K562 (cell line): ENCODE results near the gene PLAAT5.
"Not testable (repeated sequence)": the region's sequence is repeated elsewhere in the genome, so short reads cannot be mapped to it uniquely, and the experiment has no call there.

ENCODE experiments used
- GABPB1 ChIP-seq: sonication (generic); formaldehyde crosslinking; IDR thresholded peaks from 2 replicates; pipeline ENCODE4 v1.8.0; 2022; ENCODE audit warnings: mild to moderate bottlenecking, missing genetic modification reagents
- HCFC1 ChIP-seq: IDR thresholded peaks from 2 replicates; pipeline ENCODE4 v1.6.1; 2012; ENCODE audit warnings: low read depth, low read length, improper control_type of control experiment
- HIVEP1 ChIP-seq: fragments of 250-450 bp; sonication (Bioruptor Pico); IDR thresholded peaks from 2 replicates; pipeline ENCODE4 v1.4.0; 2020; ENCODE audit warnings: mild to moderate bottlenecking
- KAT2B ChIP-seq: IDR thresholded peaks from one replicate; pipeline ENCODE4 v1.6.1; 2012; ENCODE audit warnings: low read depth, mild to moderate bottlenecking, control low read depth, inconsistent platforms, low read length, moderate library complexity
- TF ChIP-seq, protein P1 (sequence below), 3 experiments: IDR thresholded peaks in 2 of 3; conservative IDR thresholded peaks in 1 of 3; 2 replicates each; pipeline ENCODE4 v1.5.1; 2011 to 2012; ENCODE audit warnings: low read length in 3 of 3, mild to moderate bottlenecking in 3 of 3, control low read depth in 2 of 3, improper control_type of control experiment in 1 of 3, inconsistent platforms in 1 of 3, low read depth in 1 of 3, mixed read lengths in 1 of 3, moderate library complexity in 1 of 3; ENCODE audit not compliant: insufficient read depth in 2 of 3
- TF ChIP-seq, protein P2 (sequence below): fragments of 250-450 bp; sonication (Bioruptor Pico); IDR thresholded peaks from 2 replicates; pipeline ENCODE4 v1.5.0; 2021; ENCODE audit warnings: mild to moderate bottlenecking, borderline replicate concordance
- TF ChIP-seq, protein P3 (sequence below): sonication (generic); formaldehyde crosslinking; IDR thresholded peaks from 2 replicates; pipeline ENCODE4 v1.8.1; 2023; ENCODE audit warnings: mild to moderate bottlenecking, missing genetic modification reagents

DNA sequence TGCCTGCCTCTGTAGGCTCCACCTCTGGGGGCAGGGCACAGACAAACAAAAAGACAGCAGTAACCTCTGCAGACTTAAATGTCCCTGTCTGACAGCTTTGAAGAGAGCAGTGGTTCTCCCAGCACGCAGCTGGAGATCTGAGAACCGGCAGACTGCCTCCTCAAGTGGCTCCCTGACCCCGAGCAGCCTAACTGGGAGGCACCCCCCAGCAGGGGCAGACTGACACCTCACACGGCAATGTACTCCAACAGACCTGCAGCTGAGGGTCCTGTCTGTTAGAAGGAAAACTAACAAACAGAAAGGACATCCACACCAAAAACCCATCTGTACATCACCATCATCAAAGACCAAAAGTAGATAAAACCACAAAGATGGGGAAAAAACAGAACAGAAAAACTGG, 55.1 kb downstream of the PLAAT5 start:
- not testable (repeated sequence) for TF ChIP-seq GABPB1; HCFC1; HIVEP1 (CRISPR knock-in tag); KAT2B
- TF ChIP-seq, protein P1, sequence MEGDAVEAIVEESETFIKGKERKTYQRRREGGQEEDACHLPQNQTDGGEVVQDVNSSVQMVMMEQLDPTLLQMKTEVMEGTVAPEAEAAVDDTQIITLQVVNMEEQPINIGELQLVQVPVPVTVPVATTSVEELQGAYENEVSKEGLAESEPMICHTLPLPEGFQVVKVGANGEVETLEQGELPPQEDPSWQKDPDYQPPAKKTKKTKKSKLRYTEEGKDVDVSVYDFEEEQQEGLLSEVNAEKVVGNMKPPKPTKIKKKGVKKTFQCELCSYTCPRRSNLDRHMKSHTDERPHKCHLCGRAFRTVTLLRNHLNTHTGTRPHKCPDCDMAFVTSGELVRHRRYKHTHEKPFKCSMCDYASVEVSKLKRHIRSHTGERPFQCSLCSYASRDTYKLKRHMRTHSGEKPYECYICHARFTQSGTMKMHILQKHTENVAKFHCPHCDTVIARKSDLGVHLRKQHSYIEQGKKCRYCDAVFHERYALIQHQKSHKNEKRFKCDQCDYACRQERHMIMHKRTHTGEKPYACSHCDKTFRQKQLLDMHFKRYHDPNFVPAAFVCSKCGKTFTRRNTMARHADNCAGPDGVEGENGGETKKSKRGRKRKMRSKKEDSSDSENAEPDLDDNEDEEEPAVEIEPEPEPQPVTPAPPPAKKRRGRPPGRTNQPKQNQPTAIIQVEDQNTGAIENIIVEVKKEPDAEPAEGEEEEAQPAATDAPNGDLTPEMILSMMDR (IDR thresholded peaks at IDR 0.05 in 2 of 3, conservative IDR thresholded peaks at IDR 0.05 in 1 of 3; ENCODE audit: insufficient read depth in 2 of 3, low read depth in 1 of 3, low read length in 3 of 3) = not testable (repeated sequence)
- TF ChIP-seq, protein P2, sequence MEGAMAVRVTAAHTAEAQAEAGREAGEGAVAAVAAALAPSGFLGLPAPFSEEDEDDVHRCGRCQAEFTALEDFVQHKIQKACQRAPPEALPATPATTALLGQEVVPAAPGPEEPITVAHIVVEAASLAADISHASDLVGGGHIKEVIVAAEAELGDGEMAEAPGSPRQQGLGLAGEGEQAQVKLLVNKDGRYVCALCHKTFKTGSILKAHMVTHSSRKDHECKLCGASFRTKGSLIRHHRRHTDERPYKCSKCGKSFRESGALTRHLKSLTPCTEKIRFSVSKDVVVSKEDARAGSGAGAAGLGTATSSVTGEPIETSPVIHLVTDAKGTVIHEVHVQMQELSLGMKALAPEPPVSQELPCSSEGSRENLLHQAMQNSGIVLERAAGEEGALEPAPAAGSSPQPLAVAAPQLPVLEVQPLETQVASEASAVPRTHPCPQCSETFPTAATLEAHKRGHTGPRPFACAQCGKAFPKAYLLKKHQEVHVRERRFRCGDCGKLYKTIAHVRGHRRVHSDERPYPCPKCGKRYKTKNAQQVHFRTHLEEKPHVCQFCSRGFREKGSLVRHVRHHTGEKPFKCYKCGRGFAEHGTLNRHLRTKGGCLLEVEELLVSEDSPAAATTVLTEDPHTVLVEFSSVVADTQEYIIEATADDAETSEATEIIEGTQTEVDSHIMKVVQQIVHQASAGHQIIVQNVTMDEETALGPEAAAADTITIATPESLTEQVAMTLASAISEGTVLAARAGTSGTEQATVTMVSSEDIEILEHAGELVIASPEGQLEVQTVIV = not testable (repeated sequence)
- TF ChIP-seq, protein P3, sequence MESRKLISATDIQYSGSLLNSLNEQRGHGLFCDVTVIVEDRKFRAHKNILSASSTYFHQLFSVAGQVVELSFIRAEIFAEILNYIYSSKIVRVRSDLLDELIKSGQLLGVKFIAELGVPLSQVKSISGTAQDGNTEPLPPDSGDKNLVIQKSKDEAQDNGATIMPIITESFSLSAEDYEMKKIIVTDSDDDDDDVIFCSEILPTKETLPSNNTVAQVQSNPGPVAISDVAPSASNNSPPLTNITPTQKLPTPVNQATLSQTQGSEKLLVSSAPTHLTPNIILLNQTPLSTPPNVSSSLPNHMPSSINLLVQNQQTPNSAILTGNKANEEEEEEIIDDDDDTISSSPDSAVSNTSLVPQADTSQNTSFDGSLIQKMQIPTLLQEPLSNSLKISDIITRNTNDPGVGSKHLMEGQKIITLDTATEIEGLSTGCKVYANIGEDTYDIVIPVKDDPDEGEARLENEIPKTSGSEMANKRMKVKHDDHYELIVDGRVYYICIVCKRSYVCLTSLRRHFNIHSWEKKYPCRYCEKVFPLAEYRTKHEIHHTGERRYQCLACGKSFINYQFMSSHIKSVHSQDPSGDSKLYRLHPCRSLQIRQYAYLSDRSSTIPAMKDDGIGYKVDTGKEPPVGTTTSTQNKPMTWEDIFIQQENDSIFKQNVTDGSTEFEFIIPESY (CRISPR knock-in tag) = not testable (repeated sequence)
